LHCN-M2 (cell line): Measurements from ENCODE around the gene OR5T2. TPM values are rescaled to one million over a fixed set of nuclear protein-coding genes. Genes with fewer than 3 reads are reported as not detected.
"Not testable (repeated sequence)": the region's sequence is repeated elsewhere in the genome, so short reads cannot be mapped to it uniquely, and the experiment has no call there.

Source experiments
- DNase-seq: peaks from one replicate; pipeline ENCODE4 v3.0.0-alpha.2; 2012; ENCODE audit warnings: low read depth
- polyA plus RNA-seq: library from polyadenylated mRNA; unstranded; fragments of >200 nt; gene quantifications from one replicate; pipeline ENCODE4 v1.2.1, GENCODE V29; 2012; ENCODE audit warnings: missing spikeins
- total RNA-seq: library from RNA; depleted of rRNA; stranded (reverse); fragments of >200 nt; gene quantifications from 2 replicates; pipeline ENCODE4 v1.2.3, GENCODE V29; 2014; rRNA removed

The OR5T2 gene
- total RNA-seq = not detected in 2 replicates
- not detected for polyA plus RNA-seq

- DNase-seq = no peak
Measured at GRCh38 chr11:56234155-56234554, at the start of gene OR5T2. Gene OR5T2, minus strand, starts transcription at chr11:56234255. Its CDS starts 1,193 bp downstream, at chr11:56233062.

GRCh38 chr11:56273854-56274253, 39.8 kb upstream of the OR5T2 start, which contains the start of gene OR5T1:
Gene OR5T1, plus strand, starts transcription at chr11:56274154. Its CDS starts 1,485 bp downstream, at chr11:56275639.
- DNase-seq = no peak

- no peak for DNase-seq
Measured at GRCh38 chr11:56271092-56271491, 37.0 kb upstream of the OR5T2 start.

- DNase-seq = no peak
Measured at GRCh38 chr11:56251954-56252353, 17.9 kb upstream of the OR5T2 start, which contains the start of gene OR5T3. Gene OR5T3, plus strand, starts transcription at chr11:56252254. Its CDS starts 0 bp downstream, at chr11:56252254.

- DNase-seq = not testable (repeated sequence)
Measured at GRCh38 chr11:56219735-56220134, 14.3 kb downstream of the OR5T2 start.

- no peak for DNase-seq
Measured at GRCh38 chr11:56214537-56214936, 19.5 kb downstream of the OR5T2 start.

- DNase-seq = no peak
Measured at GRCh38 chr11:56207790-56208189, 26.3 kb downstream of the OR5T2 start.

GRCh38 chr11:56197367-56197766, 36.7 kb downstream of the OR5T2 start:
- DNase-seq = no peak

GRCh38 chr11:56196705-56197104, 37.4 kb downstream of the OR5T2 start:
- no peak for DNase-seq

GRCh38 chr11:56188602-56189001, 45.5 kb downstream of the OR5T2 start:
- DNase-seq = no peak

- no peak for DNase-seq
Measured at GRCh38 chr11:56183459-56183858, 50.6 kb downstream of the OR5T2 start.

Other genes with a start within 250 kb of the OR5T2 start
- gene OR5F1, start 239.6 kb downstream of the OR5T2 start, total RNA-seq = not detected in 2 replicates
- not detected in 2 replicates for gene OR5AS1, start 206.6 kb downstream of the OR5T2 start, total RNA-seq
- not detected in 2 replicates for gene OR8I2, start 140.9 kb downstream of the OR5T2 start, total RNA-seq
- gene OR8H2, start 130.6 kb downstream of the OR5T2 start, total RNA-seq = not detected in 2 replicates
- gene OR8H3, start 111.9 kb downstream of the OR5T2 start, total RNA-seq = not detected in 2 replicates
- not detected in 2 replicates for gene OR8J3, start 94.1 kb downstream of the OR5T2 start, total RNA-seq
- not detected in 2 replicates for gene OR8K5, start 73.9 kb downstream of the OR5T2 start, total RNA-seq
- gene OR5J2, start 57.6 kb downstream of the OR5T2 start, total RNA-seq = not detected in 2 replicates
- not detected in 2 replicates for gene OR5T3, start 18.0 kb upstream of the OR5T2 start, total RNA-seq
- gene OR5T1, start 39.9 kb upstream of the OR5T2 start, total RNA-seq = not detected in 2 replicates
- not detected in 2 replicates for gene OR8H1, start 58.0 kb upstream of the OR5T2 start, total RNA-seq
- not detected in 2 replicates for gene OR8K3, start 80.9 kb upstream of the OR5T2 start, total RNA-seq
- not detected in 2 replicates for gene OR8K1, start 111.8 kb upstream of the OR5T2 start, total RNA-seq
- not detected in 2 replicates for gene OR8J1, start 120.0 kb upstream of the OR5T2 start, total RNA-seq
- gene OR8U1, start 141.4 kb upstream of the OR5T2 start, total RNA-seq = not detected in 2 replicates
- not detected in 2 replicates for gene OR5AL1, start 178.4 kb upstream of the OR5T2 start, total RNA-seq
- not detected in 2 replicates for gene OR5M3, start 239.1 kb upstream of the OR5T2 start, total RNA-seq